Esophagus muscularis mucosa (tissue), 4 donors: ENCODE measurements around the gene UBE2D3. TPM values are rescaled to one million over a fixed set of nuclear protein-coding genes. Genes with fewer than 3 reads are reported as not detected.

Experiments
- DNase-seq: peaks from one replicate; pipeline ENCODE4 v3.0.0-alpha.2; 2017; ENCODE audit errors: extremely low spot score
- H3K27ac ChIP-seq, 4 donors: fragments of 200-600 bp; sonication (generic); replicated peaks in 1 of 4; 1 replicate in 3 of 4; 2 replicates in 1 of 4; pipeline ENCODE4 v1.5.1; 2016 to 2019; ENCODE audit warnings: mild to moderate bottlenecking in 1 of 4
- H3K27me3 ChIP-seq, 4 donors: fragments of 200-600 bp; sonication (generic); one replicate each; pipeline versions ENCODE4 v1.5.1 to v1.6.0; 2016 to 2019
- H3K36me3 ChIP-seq, 4 donors: fragments of 200-600 bp; sonication (generic); one replicate each; pipeline ENCODE4 v1.5.1; 2016 to 2019
- H3K4me1 ChIP-seq, 4 donors: fragments of 200-600 bp; sonication (generic); one replicate each; pipeline ENCODE4 v1.5.1; 2016 to 2019
- H3K4me3 ChIP-seq, 4 donors: fragments of 200-600 bp; sonication (generic); 1 replicate in 2 of 4; 2 replicates in 2 of 4; pipeline ENCODE4 v1.5.1; 2016 to 2019; ENCODE audit warnings: mild to moderate bottlenecking in 4 of 4, moderate library complexity in 1 of 4
- H3K9me3 ChIP-seq, 4 donors: fragments of 200-600 bp; sonication (generic); 1 replicate in 3 of 4; 2 replicates in 1 of 4; pipeline ENCODE4 v1.5.1; 2016 to 2019
- EP300 ChIP-seq: sonication (generic); formaldehyde crosslinking; IDR thresholded peaks from one replicate; pipeline ENCODE4 v1.6.1; 2017; ENCODE audit warnings: antibody characterized with exemption
- POLR2A ChIP-seq: fragments of 450-650 bp; IDR thresholded peaks from one replicate; pipeline ENCODE4 v1.6.1; 2017; ENCODE audit warnings: antibody characterized with exemption, moderate library complexity, mild to moderate bottlenecking, low read depth
- POLR2AphosphoS5 ChIP-seq, 2 donors: sonication (generic); formaldehyde crosslinking; IDR thresholded peaks; one replicate each; pipeline ENCODE4 v1.6.1; 2017; ENCODE audit warnings: antibody characterized with exemption in 2 of 2
- WGBS: methylation state at CpG from one replicate; pipeline ENCODE4 v1.1.5; 2018; 5-methylcytosine and 5-hydroxymethylcytosine counted together
- intact Hi-C: fragments of 100-400 bp; cut with DNase I; formaldehyde crosslinking; loops from one replicate; pipeline ENCODE4 v1.15.1; 2023
- total RNA-seq, 4 donors: library from RNA; depleted of rRNA; stranded (reverse); fragments of >200 nt; gene quantifications; one replicate each; pipeline versions ENCODE4 v1.1.0 to v1.2.1, GENCODE V29; 2016
- TF ChIP-seq, protein P1 (sequence below), 3 experiments: fragments of 200-600 bp in 2 of 3; fragments of 450-650 bp in 1 of 3; sonication (generic) in 2 of 3; IDR thresholded peaks; one replicate each; pipeline ENCODE4 v1.5.1; 2017 to 2019; ENCODE audit warnings: antibody characterized with exemption in 3 of 3, mild to moderate bottlenecking in 2 of 3, moderate library complexity in 1 of 3

UBE2D3 gene
- total RNA-seq, 4 donors from 2014 or later: 332 to 438 (median 394) TPM

DNA sequence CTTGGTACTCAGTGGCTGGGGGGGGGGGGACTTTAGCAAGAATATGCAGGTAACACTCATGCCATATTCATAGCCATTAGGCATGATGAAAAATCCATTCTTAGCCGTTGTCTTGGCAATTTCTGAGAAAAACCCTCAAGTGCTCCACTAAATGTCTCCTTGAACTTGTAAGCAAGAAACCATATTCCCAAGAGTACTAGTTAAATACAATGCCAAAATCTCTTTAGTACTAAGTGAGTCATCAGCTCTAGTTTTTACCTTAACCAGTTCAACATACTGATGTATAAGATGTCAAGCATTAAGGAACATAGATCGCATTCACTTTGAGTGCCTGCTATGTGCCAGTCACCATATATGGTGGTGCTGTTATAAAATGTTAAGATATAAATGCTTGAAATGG lies 27.5 kb downstream of the UBE2D3 start:
- Histone ChIP-seq H3K4me3 (no peak overlapping the region), H3K27me3 (no peaks in the 10 kb centered on the region), H3K27ac (no peak overlapping the region), H3K4me1 (peaks cover 0 to 12% (median 8%) of the 10 kb centered on the region in 4 donors), H3K9me3 (no peaks in the 10 kb centered on the region), H3K36me3 (peaks cover 42 to 95% (median 62%) of the 10 kb centered on the region in 4 donors)
- no peak for DNase-seq
- WGBS: 79% methylated on average over 2 of the region's 2 CpGs
- no peak for TF ChIP-seq EP300
- TF ChIP-seq, protein P1, sequence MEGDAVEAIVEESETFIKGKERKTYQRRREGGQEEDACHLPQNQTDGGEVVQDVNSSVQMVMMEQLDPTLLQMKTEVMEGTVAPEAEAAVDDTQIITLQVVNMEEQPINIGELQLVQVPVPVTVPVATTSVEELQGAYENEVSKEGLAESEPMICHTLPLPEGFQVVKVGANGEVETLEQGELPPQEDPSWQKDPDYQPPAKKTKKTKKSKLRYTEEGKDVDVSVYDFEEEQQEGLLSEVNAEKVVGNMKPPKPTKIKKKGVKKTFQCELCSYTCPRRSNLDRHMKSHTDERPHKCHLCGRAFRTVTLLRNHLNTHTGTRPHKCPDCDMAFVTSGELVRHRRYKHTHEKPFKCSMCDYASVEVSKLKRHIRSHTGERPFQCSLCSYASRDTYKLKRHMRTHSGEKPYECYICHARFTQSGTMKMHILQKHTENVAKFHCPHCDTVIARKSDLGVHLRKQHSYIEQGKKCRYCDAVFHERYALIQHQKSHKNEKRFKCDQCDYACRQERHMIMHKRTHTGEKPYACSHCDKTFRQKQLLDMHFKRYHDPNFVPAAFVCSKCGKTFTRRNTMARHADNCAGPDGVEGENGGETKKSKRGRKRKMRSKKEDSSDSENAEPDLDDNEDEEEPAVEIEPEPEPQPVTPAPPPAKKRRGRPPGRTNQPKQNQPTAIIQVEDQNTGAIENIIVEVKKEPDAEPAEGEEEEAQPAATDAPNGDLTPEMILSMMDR (IDR thresholded peaks at IDR 0.05): no peak
- no peak for TF ChIP-seq POLR2AphosphoS5 (IDR thresholded peaks at IDR 0.05)
- TF ChIP-seq POLR2A: no peak
- intact Hi-C loops: no loop called here

- intact Hi-C loops: no loop called here
- TF ChIP-seq, protein P1 (IDR thresholded peaks at IDR 0.05): no peak
- TF ChIP-seq EP300 (no peak), POLR2AphosphoS5 (IDR thresholded peaks at IDR 0.05) (no peak), POLR2A (no peak)
- Histone ChIP-seq H3K9me3 (no peaks in the 10 kb centered on the region), H3K36me3 (peaks cover 8 to 82% (median 43%) of the 10 kb centered on the region in 4 donors), H3K27me3 (no peaks in the 10 kb centered on the region), H3K27ac (no peak overlapping the region), H3K4me3 (no peak overlapping the region), H3K4me1 (peaks cover 0 to 12% (median 4%) of the 10 kb centered on the region in 4 donors)
- no peak for DNase-seq
- WGBS: 95% methylated on average over 2 of the region's 2 CpGs
These were observed 32.4 kb downstream of the UBE2D3 start for GRCh38 chr4:102794999-102795398.

- peaks cover 7 to 57% (median 22%) of the 10 kb centered on the region in 4 donors for H3K36me3 ChIP-seq
- WGBS: 75% methylated on average over 2 of the region's 2 CpGs
- no peak overlapping the region for H3K27ac ChIP-seq
- H3K4me3 ChIP-seq: no peak overlapping the region
- no peaks in the 10 kb centered on the region for H3K9me3 ChIP-seq
- H3K27me3 ChIP-seq: no peaks in the 10 kb centered on the region
- peaks cover 0 to 12% (median 4%) of the 10 kb centered on the region in 4 donors for H3K4me1 ChIP-seq
- intact Hi-C loops: no loop called here
- DNase-seq: no peak
- TF ChIP-seq, protein P1 (IDR thresholded peaks at IDR 0.05): no peak
- TF ChIP-seq POLR2AphosphoS5 (IDR thresholded peaks at IDR 0.05): peak in 1 of 2 donors; percentile 14
These were observed 34.9 kb downstream of the UBE2D3 start for GRCh38 chr4:102792361-102792936.

DNA sequence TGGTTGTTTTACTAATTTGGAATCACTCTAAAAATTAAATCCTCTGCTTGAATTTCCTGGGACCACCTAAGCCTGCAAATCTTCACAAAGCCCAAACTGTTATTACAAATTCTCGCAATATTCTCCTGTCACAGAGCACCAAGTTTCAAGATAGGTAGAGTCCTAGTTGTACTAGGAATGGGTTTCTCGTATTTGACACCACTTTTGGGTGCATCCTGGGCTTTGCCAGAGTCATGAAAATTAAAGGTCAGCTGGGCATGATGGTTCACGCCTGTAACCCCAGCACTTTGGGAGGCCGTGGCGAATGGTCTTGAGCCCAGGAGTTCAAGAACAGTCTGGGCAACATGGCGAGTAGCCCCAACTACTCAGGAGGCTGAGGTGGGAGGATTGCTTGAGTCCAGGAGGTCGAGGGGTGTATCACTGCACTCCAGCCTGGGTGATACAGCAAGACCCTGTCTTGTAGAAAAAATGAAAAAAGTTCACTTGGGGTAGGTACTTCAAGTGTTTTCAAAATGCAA lies 36.0 kb downstream of the UBE2D3 start:
- no peak overlapping the region for H3K4me3 ChIP-seq
- intact Hi-C loops: no loop called here
- H3K36me3 ChIP-seq: peaks cover 7 to 47% (median 19%) of the 10 kb centered on the region in 4 donors
- H3K27ac ChIP-seq: no peak overlapping the region
- H3K9me3 ChIP-seq: no peaks in the 10 kb centered on the region
- H3K27me3 ChIP-seq: no peaks in the 10 kb centered on the region
- TF ChIP-seq, protein P1 (IDR thresholded peaks at IDR 0.05): no peak
- peak in 1 of 2 donors; percentile 19 for TF ChIP-seq POLR2AphosphoS5 (IDR thresholded peaks at IDR 0.05)
- peaks cover 0 to 10% (median 3%) of the 10 kb centered on the region in 4 donors for H3K4me1 ChIP-seq
- 92% methylated on average over 7 of the region's 7 CpGs for WGBS
- no peak for DNase-seq

- H3K27ac ChIP-seq: no peak overlapping the region
- no peaks in the 10 kb centered on the region for H3K9me3 ChIP-seq
- H3K27me3 ChIP-seq: no peaks in the 10 kb centered on the region
- H3K36me3 ChIP-seq: peaks cover 0 to 26% (median 7%) of the 10 kb centered on the region in 4 donors
- TF ChIP-seq POLR2A (no peak), POLR2AphosphoS5 (IDR thresholded peaks at IDR 0.05) (peak in 1 of 2 donors; percentile 19), EP300 (no peak)
- TF ChIP-seq, protein P1 (IDR thresholded peaks at IDR 0.05): no peak
- DNase-seq: no peak
- no peak overlapping the region for H3K4me3 ChIP-seq
- no peaks in the 10 kb centered on the region for H3K4me1 ChIP-seq
- 70% methylated on average over 3 of the region's 3 CpGs for WGBS
- intact Hi-C loops: no loop called here
These were observed 38.0 kb downstream of the UBE2D3 start for GRCh38 chr4:102789317-102789717.
